DMS53 (cell line): ENCODE data around the gene LAPTM5.
"Not testable (repeated sequence)": the region's sequence is repeated elsewhere in the genome, so short reads cannot be mapped to it uniquely, and the experiment has no call there.

Experiments
- DNase-seq: peaks from one replicate; lab custom pipeline; 2025; lab: John Stamatoyannopoulos, UW

The LAPTM5 gene

GRCh38 chr1:30768830-30769718, 11.5 kb upstream of the LAPTM5 start:
- DNase-seq, result no peak

- DNase-seq, result no peak
Observed at GRCh38 chr1:30768159-30768829, 10.7 kb upstream of the LAPTM5 start.

- DNase-seq, result not testable (repeated sequence)
Observed at GRCh38 chr1:30766948-30767347, 9.4 kb upstream of the LAPTM5 start.

GRCh38 chr1:30765556-30766434, 8.2 kb upstream of the LAPTM5 start:
- DNase-seq, result no peak

- no peak for DNase-seq
Observed at GRCh38 chr1:30764939-30765555, 7.5 kb upstream of the LAPTM5 start.

GRCh38 chr1:30764396-30764795, 6.8 kb upstream of the LAPTM5 start:
- no peak for DNase-seq

- DNase-seq, result no peak
Observed at GRCh38 chr1:30763651-30764248, 6.2 kb upstream of the LAPTM5 start.

- DNase-seq, result no peak
Observed at GRCh38 chr1:30762930-30763650, 5.5 kb upstream of the LAPTM5 start.

GRCh38 chr1:30762152-30762929, 4.8 kb upstream of the LAPTM5 start:
- DNase-seq, result no peak

GRCh38 chr1:30761381-30762151, 4.0 kb upstream of the LAPTM5 start:
- no peak for DNase-seq

- DNase-seq, result no peak
Observed at GRCh38 chr1:30760596-30761324, 3.2 kb upstream of the LAPTM5 start.

GRCh38 chr1:30759718-30760281, 2.2 kb upstream of the LAPTM5 start:
- DNase-seq, result no peak

GRCh38 chr1:30758785-30759380, 1.3 kb upstream of the LAPTM5 start:
- peak; percentile 20 for DNase-seq

- no peak for DNase-seq
Observed at GRCh38 chr1:30758121-30758688, 631 bp upstream of the LAPTM5 start.

- DNase-seq, result no peak
Observed at GRCh38 chr1:30756545-30757351, 826 bp downstream of the LAPTM5 start.

GRCh38 chr1:30756206-30756544, 1.4 kb downstream of the LAPTM5 start:
- DNase-seq, result no peak

- DNase-seq, result no peak
Observed at GRCh38 chr1:30755746-30756145, 1.8 kb downstream of the LAPTM5 start.
